ENCODE results near the gene DYNLRB1.

DNA sequence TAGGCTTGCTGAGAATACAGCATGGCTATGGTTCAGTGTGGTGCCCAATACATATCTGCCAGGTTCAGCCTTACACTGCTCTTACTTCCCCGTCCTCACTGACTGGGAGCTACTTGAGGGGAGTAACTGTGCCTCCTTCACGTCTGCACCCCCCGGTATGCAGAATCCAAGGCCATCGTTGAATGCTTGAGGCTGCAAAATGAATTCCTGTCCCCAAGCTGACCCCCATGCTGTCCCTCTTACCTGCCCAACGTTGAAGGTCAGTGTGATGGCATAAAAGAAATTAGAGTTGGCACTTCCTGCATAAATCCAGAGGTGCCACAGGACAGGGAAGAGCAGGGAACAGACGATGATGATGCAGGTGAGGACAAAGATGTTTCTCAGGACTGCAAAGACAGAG, 58.6 kb downstream of the DYNLRB1 start:
- no peak for TF ChIP-seq POLR2A (IDR thresholded peaks at IDR 0.05; ENCODE audit: low read depth, low read length)
- TF ChIP-seq, protein P1, sequence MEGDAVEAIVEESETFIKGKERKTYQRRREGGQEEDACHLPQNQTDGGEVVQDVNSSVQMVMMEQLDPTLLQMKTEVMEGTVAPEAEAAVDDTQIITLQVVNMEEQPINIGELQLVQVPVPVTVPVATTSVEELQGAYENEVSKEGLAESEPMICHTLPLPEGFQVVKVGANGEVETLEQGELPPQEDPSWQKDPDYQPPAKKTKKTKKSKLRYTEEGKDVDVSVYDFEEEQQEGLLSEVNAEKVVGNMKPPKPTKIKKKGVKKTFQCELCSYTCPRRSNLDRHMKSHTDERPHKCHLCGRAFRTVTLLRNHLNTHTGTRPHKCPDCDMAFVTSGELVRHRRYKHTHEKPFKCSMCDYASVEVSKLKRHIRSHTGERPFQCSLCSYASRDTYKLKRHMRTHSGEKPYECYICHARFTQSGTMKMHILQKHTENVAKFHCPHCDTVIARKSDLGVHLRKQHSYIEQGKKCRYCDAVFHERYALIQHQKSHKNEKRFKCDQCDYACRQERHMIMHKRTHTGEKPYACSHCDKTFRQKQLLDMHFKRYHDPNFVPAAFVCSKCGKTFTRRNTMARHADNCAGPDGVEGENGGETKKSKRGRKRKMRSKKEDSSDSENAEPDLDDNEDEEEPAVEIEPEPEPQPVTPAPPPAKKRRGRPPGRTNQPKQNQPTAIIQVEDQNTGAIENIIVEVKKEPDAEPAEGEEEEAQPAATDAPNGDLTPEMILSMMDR (IDR thresholded peaks at IDR 0.05; ENCODE audit: extremely low read depth in 1 of 2, insufficient read depth in 1 of 2, low read depth in 1 of 2, low read length in 2 of 2), result no peak
- no peak for TF ChIP-seq EZH2 (IDR thresholded peaks at IDR 0.05; ENCODE audit: borderline replicate concordance, low read depth, low read length, severe bottlenecking)
- TF ChIP-seq GATA2 (IDR thresholded peaks at IDR 0.05; ENCODE audit: insufficient read depth, insufficient read length, low read depth, low read length), result no peak
